HFFc6 (cell line): ENCODE results near the gene SORBS2. TPM values are rescaled to one million over a fixed set of nuclear protein-coding genes. Genes with fewer than 3 reads are reported as not detected.

Source experiments
- DNase-seq: peaks from one replicate; pipeline ENCODE4 v3.0.0-alpha.2; 2018
- H3K27ac Mint-ChIP-seq: 2 replicates; pipeline ENCODE4 v1.8.0; 2020; ENCODE audit warnings: mild to moderate bottlenecking, mixed read lengths
- H3K27me3 Mint-ChIP-seq: 2 replicates; pipeline ENCODE4 v1.8.0; 2021; ENCODE audit warnings: mild to moderate bottlenecking, moderate library complexity, mixed read lengths; ENCODE audit not compliant: insufficient read depth
- H3K36me3 Mint-ChIP-seq: 2 replicates; pipeline ENCODE4 v1.8.0; 2021; ENCODE audit warnings: low read depth, mixed read lengths
- H3K4me1 Mint-ChIP-seq: 2 replicates; pipeline ENCODE4 v1.8.0; 2020; ENCODE audit warnings: low read depth, mixed read lengths
- H3K4me3 Mint-ChIP-seq: 2 replicates; pipeline ENCODE4 v1.8.0; 2020; ENCODE audit warnings: mild to moderate bottlenecking, moderate library complexity, mixed read lengths
- H3K9me3 Mint-ChIP-seq: 2 replicates; pipeline ENCODE4 v1.8.0; 2020; ENCODE audit warnings: mild to moderate bottlenecking, mixed read lengths
- CTCF ChIP-seq: fragments of 200-600 bp; sonication (generic); IDR thresholded peaks from 2 replicates; pipeline ENCODE4 v1.5.0; 2021; ENCODE audit warnings: antibody characterized with exemption, mild to moderate bottlenecking
- total RNA-seq, 6 experiments: library from RNA; stranded (reverse); fragmentation: NEBNext Ultra II Directional; extraction: Animal tissue kit (Norgen Biotek cat#: 25700); gene quantifications; 2 replicates in 1 of 6; 3 replicates in 5 of 6; pipeline ENCODE4 v1.2.3, GENCODE V29; 2021

SORBS2 gene
- total RNA-seq, 6 experiments from 2014 or later: 0.48 to 3.6 (median 0.72) TPM

DNA sequence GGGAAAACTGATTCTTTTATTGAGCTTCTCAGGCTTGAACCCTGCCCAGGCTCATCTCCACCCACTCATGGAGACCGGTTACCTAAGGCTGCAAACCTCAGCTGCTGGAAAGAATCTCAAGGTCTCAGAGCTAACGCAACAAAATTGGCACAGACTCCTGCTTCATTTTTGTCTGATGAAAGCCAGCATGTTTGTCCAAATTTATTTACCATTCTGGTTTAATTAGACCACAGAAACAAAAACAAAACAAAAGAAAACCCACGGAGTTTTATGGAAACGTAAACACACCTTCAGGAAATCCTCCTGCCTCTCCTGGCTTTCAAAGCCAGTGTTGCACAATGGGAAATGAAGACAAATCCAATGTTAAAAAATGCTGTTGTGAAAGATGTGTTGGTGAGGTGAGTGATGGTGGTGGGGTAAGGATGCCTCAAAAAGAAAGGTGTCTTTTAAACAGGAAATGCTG, 220.3 kb downstream of the SORBS2 start:
- Mint-ChIP-seq H3K4me3 (no peak overlapping the region), H3K27me3 (peaks cover 15% of the 10 kb centered on the region), H3K36me3 (no peaks in the 10 kb centered on the region), H3K4me1 (peaks cover 20% of the 10 kb centered on the region), H3K9me3 (no peaks in the 10 kb centered on the region), H3K27ac (no peak overlapping the region)
- no peak for DNase-seq
- TF ChIP-seq CTCF: no peak

DNA sequence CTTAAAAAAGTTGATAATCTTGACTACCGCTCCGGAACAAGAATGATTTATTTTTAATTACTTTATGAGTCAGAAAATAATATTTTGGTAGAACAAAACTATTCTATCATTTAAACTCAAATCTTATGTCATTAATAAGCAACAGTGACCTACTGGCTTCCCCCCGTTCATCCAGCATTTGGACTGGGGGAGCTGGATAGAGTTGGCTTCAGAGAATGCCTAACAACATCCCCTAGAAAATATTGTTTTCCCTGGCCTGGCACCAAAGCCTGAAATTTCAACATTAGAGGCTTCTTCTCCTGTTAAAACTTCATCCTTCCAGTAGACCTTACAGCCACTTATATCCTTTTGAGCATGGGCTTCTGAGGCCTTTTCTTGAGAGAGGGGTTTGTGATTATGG, 221.0 kb downstream of the SORBS2 start:
- no peaks in the 10 kb centered on the region for H3K36me3 Mint-ChIP-seq
- no peaks in the 10 kb centered on the region for H3K9me3 Mint-ChIP-seq
- H3K27ac Mint-ChIP-seq: no peak overlapping the region
- TF ChIP-seq CTCF: no peak
- no peak for DNase-seq
- peaks cover 15% of the 10 kb centered on the region for H3K27me3 Mint-ChIP-seq
- no peak overlapping the region for H3K4me3 Mint-ChIP-seq
- H3K4me1 Mint-ChIP-seq: peaks cover 20% of the 10 kb centered on the region

- no peaks in the 10 kb centered on the region for H3K36me3 Mint-ChIP-seq
- no peak for TF ChIP-seq CTCF
- peaks cover 20% of the 10 kb centered on the region for H3K4me1 Mint-ChIP-seq
- peak; percentile 68 for DNase-seq
- H3K9me3 Mint-ChIP-seq: no peaks in the 10 kb centered on the region
- H3K27me3 Mint-ChIP-seq: peaks cover 23% of the 10 kb centered on the region
- peak overlapping the region; percentile 8; the same call in 1 of the 2 replicates for H3K4me3 Mint-ChIP-seq
- peak overlapping the region; percentile 45; the same call in 1 of the 2 replicates for H3K27ac Mint-ChIP-seq
Measured at GRCh38 chr4:185589067-185589836, 222.7 kb downstream of the SORBS2 start.

- Mint-ChIP-seq H3K36me3 (no peaks in the 10 kb centered on the region), H3K4me3 (no peak overlapping the region; the same call in 1 of the 2 replicates), H3K9me3 (no peaks in the 10 kb centered on the region), H3K27me3 (peaks cover 23% of the 10 kb centered on the region), H3K27ac (no peak overlapping the region), H3K4me1 (peaks cover 20% of the 10 kb centered on the region)
- TF ChIP-seq CTCF: no peak
- DNase-seq: no peak
Measured at GRCh38 chr4:185587427-185588161, 224.4 kb downstream of the SORBS2 start.

GRCh38 chr4:185587030-185587426, 225.0 kb downstream of the SORBS2 start:
- no peak overlapping the region for H3K4me3 Mint-ChIP-seq
- H3K36me3 Mint-ChIP-seq: no peaks in the 10 kb centered on the region
- no peaks in the 10 kb centered on the region for H3K9me3 Mint-ChIP-seq
- no peak for DNase-seq
- H3K27me3 Mint-ChIP-seq: peaks cover 23% of the 10 kb centered on the region
- no peak overlapping the region for H3K27ac Mint-ChIP-seq
- no peak for TF ChIP-seq CTCF
- H3K4me1 Mint-ChIP-seq: peaks cover 20% of the 10 kb centered on the region
